PC-3 (cell line): ENCODE data around the gene PFN2. TPM values are rescaled to one million over a fixed set of nuclear protein-coding genes. Genes with fewer than 3 reads are reported as not detected.
A peak's percentile ranks its signal among the peaks of the same experiment; 100 is the strongest.

Experiments used
- ATAC-seq: fragments of 200-7000 bp; cut with Tn5 transposase; 2 replicates; pipeline ENCODE4 v1.9.1; 2020; ENCODE audit warnings: mild to moderate bottlenecking, moderate library complexity
- Bru-seq: library from RNA; stranded (reverse); fragments of 400-500 nt; gene quantifications from one replicate; lab custom pipeline; 2021; lab: Mats Ljungman, UMichigan
- BruChase-seq, 2 experiments: library from RNA; stranded (reverse); fragments of 400-500 nt; gene quantifications; one replicate each; lab custom pipeline; 2021; lab: Mats Ljungman, UMichigan
- BruUV-seq: library from RNA; stranded (reverse); fragments of 400-500 nt; replicated peaks from 2 replicates; lab custom pipeline; 2021; lab: Mats Ljungman, UMichigan
- CTCF ChIA-PET: fragments of 300-600 bp; sonication (Branson Sonifier 250); formaldehyde crosslinking; loops from one replicate; lab custom pipeline; 2022; ENCODE audit warnings: antibody characterized with exemption; lab: Charles Lee
- POLR2A ChIA-PET: fragments of 300-600 bp; sonication (Branson Sonifier 250); formaldehyde crosslinking; loops from one replicate; lab custom pipeline; 2022; ENCODE audit warnings: antibody characterized with exemption; ENCODE audit not compliant: unreplicated experiment; lab: Charles Lee
- DNase-seq: peaks from one replicate; pipeline ENCODE4 v3.0.0-alpha.2; 2015
- H2AFZ ChIP-seq: fragments of 300-600 bp; sonication (generic); 2 replicates; pipeline ENCODE4 v1.6.0; 2016; ENCODE audit warnings: antibody characterized with exemption, low read length
- H3F3A ChIP-seq: fragments of 300-600 bp; sonication (generic); one replicate; pipeline ENCODE4 v1.6.0; 2017; ENCODE audit warnings: antibody characterized with exemption, low read length, control low read depth, mild to moderate bottlenecking; ENCODE audit not compliant: unreplicated experiment
- H3K27ac ChIP-seq: fragments of 300-600 bp; sonication (generic); 2 replicates; pipeline ENCODE4 v1.5.1; 2016; ENCODE audit warnings: mild to moderate bottlenecking, low read length
- H3K27me3 ChIP-seq: fragments of 300-600 bp; sonication (generic); 2 replicates; pipeline ENCODE4 v1.6.1; 2016; ENCODE audit warnings: low read length, mixed read lengths
- H3K36me3 ChIP-seq: fragments of 300-600 bp; sonication (generic); 2 replicates; pipeline ENCODE4 v1.6.1; 2016; ENCODE audit warnings: low read depth, mixed run types, low read length, mixed read lengths
- H3K4me1 ChIP-seq: fragments of 300-600 bp; sonication (generic); 2 replicates; pipeline ENCODE4 v1.5.1; 2016; ENCODE audit warnings: low read length; ENCODE audit not compliant: insufficient read depth
- H3K4me2 ChIP-seq: fragments of 300-600 bp; sonication (generic); 2 replicates; pipeline ENCODE4 v1.6.0; 2016; ENCODE audit warnings: low read length
- H3K4me3 ChIP-seq: fragments of 300-600 bp; sonication (generic); 2 replicates; pipeline ENCODE4 v1.5.1; 2016; ENCODE audit warnings: mild to moderate bottlenecking, low read length, mixed read lengths
- H3K79me2 ChIP-seq: fragments of 300-600 bp; sonication (generic); 2 replicates; pipeline ENCODE4 v1.6.1; 2017; ENCODE audit warnings: low read length, mixed read lengths
- H3K9ac ChIP-seq: fragments of 300-600 bp; sonication (generic); 2 replicates; pipeline ENCODE4 v1.6.0; 2016; ENCODE audit warnings: mild to moderate bottlenecking, low read length
- H3K9me2 ChIP-seq: fragments of 300-600 bp; sonication (generic); replicated peaks from 2 replicates; pipeline ENCODE4 v1.6.1; 2016; ENCODE audit warnings: mixed run types, low read length, mixed read lengths
- H3K9me3 ChIP-seq: fragments of 300-600 bp; sonication (generic); 2 replicates; pipeline ENCODE4 v1.6.1; 2016; ENCODE audit warnings: low read length, mixed read lengths
- H4K20me1 ChIP-seq: fragments of 300-600 bp; sonication (generic); 2 replicates; pipeline ENCODE4 v1.6.1; 2016; ENCODE audit warnings: low read length, mixed read lengths
- EZH2 ChIP-seq: fragments of 300-600 bp; sonication (generic); IDR thresholded peaks from one replicate; pipeline ENCODE4 v1.6.1; 2017; ENCODE audit warnings: antibody characterized with exemption, mild to moderate bottlenecking, low read length; ENCODE audit not compliant: unreplicated experiment
- EZH2phosphoT487 ChIP-seq: fragments of 300-600 bp; sonication (generic); IDR thresholded peaks from 2 replicates; pipeline ENCODE4 v1.6.1; 2018; ENCODE audit warnings: mild to moderate bottlenecking, antibody characterized with exemption, low read length, borderline replicate concordance
- intact Hi-C: fragments of 100-400 bp; cut with micrococcal nuclease; formaldehyde crosslinking; loops from 2 replicates; pipeline ENCODE4 v1.9.0; 2023
- long read RNA-seq: library from polyadenylated mRNA; unstranded; transcript quantifications from one replicate; pipeline ENCODE4 v2.0.0, GENCODE V29; 2021; ENCODE audit not compliant: unreplicated experiment
- total RNA-seq: library from RNA; depleted of rRNA; stranded (reverse); fragments of >200 nt; gene quantifications from 2 replicates; pipeline ENCODE4 v1.2.3, GENCODE V29; 2014; rRNA removed
- TF ChIP-seq, protein P1 (sequence below): fragments of 300-600 bp; sonication (generic); conservative IDR thresholded peaks from 2 replicates; pipeline ENCODE4 v1.5.1; 2017; ENCODE audit warnings: antibody characterized with exemption, low read depth, mild to moderate bottlenecking, low read length

PFN2 gene, protein sequence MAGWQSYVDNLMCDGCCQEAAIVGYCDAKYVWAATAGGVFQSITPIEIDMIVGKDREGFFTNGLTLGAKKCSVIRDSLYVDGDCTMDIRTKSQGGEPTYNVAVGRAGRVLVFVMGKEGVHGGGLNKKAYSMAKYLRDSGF
- total RNA-seq (213 and 284 TPM in 2 replicates), Bru-seq, nascent RNA (percentile 58 among the genes with signal in this experiment), BruChase-seq, experiment 1, labeled RNA remaining after a 6-hour chase (percentile 66 among the genes with signal in this experiment), BruChase-seq, experiment 2, labeled RNA remaining after a 2-hour chase (percentile 64 among the genes with signal in this experiment)
- long read RNA-seq, transcript PFN2-203 (3 exons, 1,780 nt): major isoform, 114 of 261 reads
- long read RNA-seq, transcript PFN2-201 (3 exons, 2,261 nt): minor isoform, 106 of 261 reads
- long read RNA-seq, partial matches to known transcripts: 6 of 261 reads
- long read RNA-seq, other reads (novel, unspliced or antisense): 28 of 261 reads

DNA sequence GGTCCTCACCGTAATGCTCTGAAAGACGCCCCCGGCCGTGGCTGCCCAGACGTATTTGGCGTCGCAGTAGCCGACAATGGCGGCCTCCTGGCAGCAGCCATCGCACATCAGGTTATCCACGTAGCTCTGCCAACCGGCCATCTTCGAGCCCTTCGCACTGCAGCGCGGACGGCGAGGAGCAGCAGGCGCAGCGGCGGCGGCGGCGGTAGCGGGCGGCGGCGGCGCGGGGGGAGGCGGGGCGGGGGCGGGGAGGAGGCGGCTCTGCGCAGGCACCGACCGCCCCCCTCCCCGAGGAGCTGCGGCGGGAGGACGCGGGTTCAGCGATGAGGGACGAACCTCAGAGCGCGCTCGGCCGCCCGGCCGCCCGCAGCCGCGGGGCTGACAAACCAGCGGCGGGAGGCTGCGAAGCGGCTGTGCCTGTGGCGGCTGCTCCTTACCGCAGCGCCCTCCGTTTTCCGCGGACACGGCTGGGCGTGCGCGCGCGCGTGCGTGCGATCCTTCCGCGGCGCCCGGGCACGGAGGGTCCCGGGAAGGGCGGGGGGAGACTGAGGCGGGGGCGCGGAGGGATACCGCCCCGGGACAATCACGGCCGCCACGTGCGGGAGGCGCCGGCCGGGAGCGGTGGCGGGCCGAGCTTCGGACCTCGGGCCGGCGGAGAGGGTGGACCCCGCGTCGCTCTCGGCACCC lies at the start of gene PFN2:
Gene PFN2, minus strand, starts transcription at position 180 of the 687 bp plus-strand sequence. Its CDS starts 39 bp downstream, at position 141.
- Histone ChIP-seq H3K27ac (peak within 1 kb of the TSS; percentile 86), H3K4me2 (peak within 1 kb of the TSS; percentile 94), H3K4me1 (peaks cover 29% of the 10 kb centered on the region), H2AFZ (peak within 1 kb of the TSS; percentile 77), H3K9me3 (no peaks in the 10 kb centered on the region), H3K79me2 (peaks cover 75% of the 10 kb centered on the region), H3K9ac (peak within 1 kb of the TSS; percentile 94), H3K36me3 (peaks cover 21% of the 10 kb centered on the region), H4K20me1 (peaks cover 21% of the 10 kb centered on the region), H3F3A (no peaks in the 10 kb centered on the region), H3K9me2 (no peaks in the 10 kb centered on the region), H3K27me3 (no peaks in the 10 kb centered on the region), H3K4me3 (peak within 1 kb of the TSS; percentile 79)
- POLR2A ChIA-PET: interaction anchor here (0.9 kb wide), 1 partner anchor 213 kb away, joined by 11 read pairs; no protein-coding TSS in a partner anchor
- intact Hi-C loops: loop anchor here (2.0 kb wide), 1 partner anchor 108 kb away; no protein-coding TSS in a partner anchor
- ATAC-seq (peak; percentile 58), DNase-seq (peak; percentile 72)
- TF ChIP-seq EZH2phosphoT487: no peak
- TF ChIP-seq EZH2: no peak
- TF ChIP-seq, protein P1, sequence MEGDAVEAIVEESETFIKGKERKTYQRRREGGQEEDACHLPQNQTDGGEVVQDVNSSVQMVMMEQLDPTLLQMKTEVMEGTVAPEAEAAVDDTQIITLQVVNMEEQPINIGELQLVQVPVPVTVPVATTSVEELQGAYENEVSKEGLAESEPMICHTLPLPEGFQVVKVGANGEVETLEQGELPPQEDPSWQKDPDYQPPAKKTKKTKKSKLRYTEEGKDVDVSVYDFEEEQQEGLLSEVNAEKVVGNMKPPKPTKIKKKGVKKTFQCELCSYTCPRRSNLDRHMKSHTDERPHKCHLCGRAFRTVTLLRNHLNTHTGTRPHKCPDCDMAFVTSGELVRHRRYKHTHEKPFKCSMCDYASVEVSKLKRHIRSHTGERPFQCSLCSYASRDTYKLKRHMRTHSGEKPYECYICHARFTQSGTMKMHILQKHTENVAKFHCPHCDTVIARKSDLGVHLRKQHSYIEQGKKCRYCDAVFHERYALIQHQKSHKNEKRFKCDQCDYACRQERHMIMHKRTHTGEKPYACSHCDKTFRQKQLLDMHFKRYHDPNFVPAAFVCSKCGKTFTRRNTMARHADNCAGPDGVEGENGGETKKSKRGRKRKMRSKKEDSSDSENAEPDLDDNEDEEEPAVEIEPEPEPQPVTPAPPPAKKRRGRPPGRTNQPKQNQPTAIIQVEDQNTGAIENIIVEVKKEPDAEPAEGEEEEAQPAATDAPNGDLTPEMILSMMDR: no peak
- BruUV-seq: no TSS peak
- CTCF ChIA-PET: interaction anchor here (0.6 to 3.3 kb wide), 3 partner anchors 105 to 213 kb away, joined by 4 to 45 read pairs (median 7); no protein-coding TSS in a partner anchor

DNA sequence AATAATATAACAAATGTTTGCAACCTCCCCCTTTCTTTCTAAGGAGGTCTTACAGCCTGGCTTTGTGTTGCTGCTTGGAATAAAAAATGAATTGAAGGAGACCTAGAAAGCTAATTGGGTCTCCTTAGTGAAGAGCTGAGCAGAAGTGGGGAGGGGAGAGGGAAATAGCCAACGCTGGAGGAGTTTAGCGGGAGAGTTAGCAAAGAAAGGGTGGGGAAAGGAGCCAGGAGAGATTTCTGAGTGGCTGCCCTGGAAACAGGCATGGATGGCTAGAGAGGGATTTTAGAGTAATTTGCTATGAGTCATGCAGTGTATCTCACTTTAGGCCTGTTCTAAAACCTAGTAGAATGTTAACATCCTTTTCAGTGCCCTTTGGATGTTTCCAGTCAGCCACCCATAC lies 45.2 kb upstream of the PFN2 start:
- H3F3A ChIP-seq: no peaks in the 10 kb centered on the region
- POLR2A ChIA-PET: no interaction called here
- H3K9ac ChIP-seq: no peak overlapping the region
- H4K20me1 ChIP-seq: no peaks in the 10 kb centered on the region
- peaks cover 10% of the 10 kb centered on the region for H3K4me1 ChIP-seq
- no peaks in the 10 kb centered on the region for H3K9me2 ChIP-seq
- H3K27ac ChIP-seq: no peak overlapping the region
- no peak overlapping the region for H3K4me2 ChIP-seq
- BruUV-seq: no TSS peak
- ATAC-seq (no peak), DNase-seq (no peak)
- no peaks in the 10 kb centered on the region for H3K27me3 ChIP-seq
- CTCF ChIA-PET: no interaction called here
- intact Hi-C loops: no loop called here
- no peaks in the 10 kb centered on the region for H3K9me3 ChIP-seq
- no peak overlapping the region for H2AFZ ChIP-seq
- H3K36me3 ChIP-seq: no peaks in the 10 kb centered on the region
- no peaks in the 10 kb centered on the region for H3K79me2 ChIP-seq
- TF ChIP-seq EZH2: no peak
- TF ChIP-seq, protein P1: no peak
- no peak for TF ChIP-seq EZH2phosphoT487
- H3K4me3 ChIP-seq: no peak overlapping the region
